ENCODE results near the gene VIL1. TPM values are rescaled to one million over a fixed set of nuclear protein-coding genes. Genes with fewer than 3 reads are reported as not detected.
A peak's percentile ranks its signal among the peaks of the same experiment; 100 is the strongest.

Gene VIL1
- total and polyA plus RNA-seq, 2 donors from 2014 or later, result 9.0 to 10.5 TPM

- TF ChIP-seq CTCF (IDR thresholded peaks at IDR 0.05; ENCODE audit: borderline replicate concordance, extremely low read depth, insufficient read depth), result no peak
- no peaks in the 10 kb centered on the region for H3K36me3 ChIP-seq (ENCODE audit: control insufficient read depth in 2 of 3, insufficient read depth in 3 of 3, low read length in 3 of 3)
- no peak for FAIRE-seq
- H3K27me3 ChIP-seq (ENCODE audit: control insufficient read depth, insufficient read depth, low read length), result no peaks in the 10 kb centered on the region
- no peak overlapping the region for H3K4me3 ChIP-seq (ENCODE audit: low read length in 3 of 3)
- no peak overlapping the region for H3K27ac ChIP-seq (ENCODE audit: low read depth in 2 of 2, low read length in 2 of 2)
- no peaks in the 10 kb centered on the region for H3K9me3 ChIP-seq (ENCODE audit: control insufficient read depth in 2 of 3, insufficient read depth in 1 of 3, low read length in 3 of 3)
- intact Hi-C loops (cut with DNase I), result loop anchor here (10.0 kb wide), 1 partner anchor 100 kb away; the partner anchor contains the start of gene TMBIM1
- no peak overlapping the region for H3K9ac ChIP-seq (ENCODE audit: low read length in 3 of 3)
- DNase-seq, result no peak
- peaks cover 0 to 13% (median 7%) of the 10 kb centered on the region in 3 donors for H3K4me1 ChIP-seq (ENCODE audit: control insufficient read depth in 2 of 3, insufficient read depth in 2 of 3, low read depth in 1 of 3, low read length in 3 of 3)
Observed at GRCh38 chr2:218395090-218395444, 23.9 kb upstream of the VIL1 start.

GRCh38 chr2:218395456-218395825, 23.5 kb upstream of the VIL1 start:
- H3K4me3 ChIP-seq (ENCODE audit: low read length in 3 of 3), result peak overlapping the region; percentile 13 to 97 (median 48)
- FAIRE-seq, result no peak
- peak in 1 of 5 donors; percentile 86 for DNase-seq
- no peaks in the 10 kb centered on the region for H3K9me3 ChIP-seq (ENCODE audit: control insufficient read depth in 2 of 3, insufficient read depth in 1 of 3, low read length in 3 of 3)
- intact Hi-C loops (cut with DNase I), result loop anchor here (10.0 kb wide), 1 partner anchor 101 kb away; the partner anchor contains the start of gene TMBIM1
- H3K27me3 ChIP-seq (ENCODE audit: control insufficient read depth, insufficient read depth, low read length), result no peaks in the 10 kb centered on the region
- peak overlapping the region in 2 of 3 donors; percentile 7 to 8 for H3K9ac ChIP-seq (ENCODE audit: low read length in 3 of 3)
- H3K36me3 ChIP-seq (ENCODE audit: control insufficient read depth in 2 of 3, insufficient read depth in 3 of 3, low read length in 3 of 3), result no peaks in the 10 kb centered on the region
- H3K27ac ChIP-seq (ENCODE audit: low read depth in 2 of 2, low read length in 2 of 2), result peak overlapping the region; percentile 99
- no peak for TF ChIP-seq CTCF (IDR thresholded peaks at IDR 0.05; ENCODE audit: borderline replicate concordance, extremely low read depth, insufficient read depth)
- H3K4me1 ChIP-seq (ENCODE audit: control insufficient read depth in 2 of 3, insufficient read depth in 2 of 3, low read depth in 1 of 3, low read length in 3 of 3), result peaks cover 0 to 13% (median 7%) of the 10 kb centered on the region in 3 donors

- TF ChIP-seq CTCF (IDR thresholded peaks at IDR 0.05; ENCODE audit: borderline replicate concordance, extremely low read depth, insufficient read depth), result peak; percentile 78
- DNase-seq (peak; percentile 97 to 99 (median 98)), FAIRE-seq (no peak)
- Histone ChIP-seq H3K4me3 (ENCODE audit: low read length in 3 of 3) (peak overlapping the region; percentile 79 to 97 (median 89)), H3K27me3 (ENCODE audit: control insufficient read depth, insufficient read depth, low read length) (no peaks in the 10 kb centered on the region), H3K36me3 (ENCODE audit: control insufficient read depth in 2 of 3, insufficient read depth in 3 of 3, low read length in 3 of 3) (no peaks in the 10 kb centered on the region), H3K27ac (ENCODE audit: low read depth in 2 of 2, low read length in 2 of 2) (peak overlapping the region; percentile 99), H3K9me3 (ENCODE audit: control insufficient read depth in 2 of 3, insufficient read depth in 1 of 3, low read length in 3 of 3) (no peaks in the 10 kb centered on the region), H3K9ac (ENCODE audit: low read length in 3 of 3) (peak overlapping the region; percentile 64 to 96 (median 81)), H3K4me1 (ENCODE audit: control insufficient read depth in 2 of 3, insufficient read depth in 2 of 3, low read depth in 1 of 3, low read length in 3 of 3) (peaks cover 0 to 14% (median 7%) of the 10 kb centered on the region in 3 donors)
- intact Hi-C loops (cut with DNase I), result loop anchor here (10.0 kb wide), 1 partner anchor 101 kb away; the partner anchor contains the start of gene TMBIM1
Observed at GRCh38 chr2:218395826-218396687, 22.9 kb upstream of the VIL1 start.

All from kidney (tissue), 14 donors.